OCI-LY3 (cell line): ENCODE results near the gene AGFG1.

Experiments
- EZH2phosphoT487 ChIP-seq: fragments of 200-600 bp; shearing (Covaris generic); IDR thresholded peaks from 2 replicates; pipeline ENCODE4 v1.6.1; 2018; ENCODE audit warnings: antibody characterized with exemption, mixed run types, low read depth
- TF ChIP-seq, protein P1 (sequence below): fragments of 200-600, 300-600 bp; sonication (generic); IDR thresholded peaks from 2 replicates; pipeline ENCODE4 v1.5.1; 2014; ENCODE audit warnings: antibody characterized with exemption, low read length, low read depth

DNA sequence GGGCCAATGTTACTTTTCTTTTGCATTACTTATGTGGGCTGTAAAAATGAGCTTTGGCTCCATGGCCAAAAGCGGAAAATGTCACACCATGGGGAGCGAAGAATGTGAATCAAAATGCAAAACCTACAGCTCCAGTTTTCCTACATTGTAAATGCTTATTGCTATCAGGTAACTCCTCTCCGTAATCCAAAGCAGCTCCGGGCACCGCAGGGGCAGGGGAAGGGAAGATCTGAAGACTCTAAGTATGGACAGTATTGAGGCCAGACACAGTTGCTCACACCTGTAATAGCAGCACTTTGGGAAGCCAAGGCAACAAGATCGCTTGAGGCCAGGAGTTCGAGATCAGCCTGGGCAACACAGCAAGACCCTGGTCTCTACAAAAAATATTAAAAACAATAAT is 7.1 kb upstream of the AGFG1 start:
- TF ChIP-seq, protein P1, sequence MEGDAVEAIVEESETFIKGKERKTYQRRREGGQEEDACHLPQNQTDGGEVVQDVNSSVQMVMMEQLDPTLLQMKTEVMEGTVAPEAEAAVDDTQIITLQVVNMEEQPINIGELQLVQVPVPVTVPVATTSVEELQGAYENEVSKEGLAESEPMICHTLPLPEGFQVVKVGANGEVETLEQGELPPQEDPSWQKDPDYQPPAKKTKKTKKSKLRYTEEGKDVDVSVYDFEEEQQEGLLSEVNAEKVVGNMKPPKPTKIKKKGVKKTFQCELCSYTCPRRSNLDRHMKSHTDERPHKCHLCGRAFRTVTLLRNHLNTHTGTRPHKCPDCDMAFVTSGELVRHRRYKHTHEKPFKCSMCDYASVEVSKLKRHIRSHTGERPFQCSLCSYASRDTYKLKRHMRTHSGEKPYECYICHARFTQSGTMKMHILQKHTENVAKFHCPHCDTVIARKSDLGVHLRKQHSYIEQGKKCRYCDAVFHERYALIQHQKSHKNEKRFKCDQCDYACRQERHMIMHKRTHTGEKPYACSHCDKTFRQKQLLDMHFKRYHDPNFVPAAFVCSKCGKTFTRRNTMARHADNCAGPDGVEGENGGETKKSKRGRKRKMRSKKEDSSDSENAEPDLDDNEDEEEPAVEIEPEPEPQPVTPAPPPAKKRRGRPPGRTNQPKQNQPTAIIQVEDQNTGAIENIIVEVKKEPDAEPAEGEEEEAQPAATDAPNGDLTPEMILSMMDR, result no peak
- no peak for TF ChIP-seq EZH2phosphoT487
